Measurements from ENCODE around the gene SH2D5. TPM values are rescaled to one million over a fixed set of nuclear protein-coding genes. Genes with fewer than 3 reads are reported as not detected.

Gene SH2D5
- polyA plus RNA-seq, 2 donors = 0.12 to 0.27 TPM

DNA sequence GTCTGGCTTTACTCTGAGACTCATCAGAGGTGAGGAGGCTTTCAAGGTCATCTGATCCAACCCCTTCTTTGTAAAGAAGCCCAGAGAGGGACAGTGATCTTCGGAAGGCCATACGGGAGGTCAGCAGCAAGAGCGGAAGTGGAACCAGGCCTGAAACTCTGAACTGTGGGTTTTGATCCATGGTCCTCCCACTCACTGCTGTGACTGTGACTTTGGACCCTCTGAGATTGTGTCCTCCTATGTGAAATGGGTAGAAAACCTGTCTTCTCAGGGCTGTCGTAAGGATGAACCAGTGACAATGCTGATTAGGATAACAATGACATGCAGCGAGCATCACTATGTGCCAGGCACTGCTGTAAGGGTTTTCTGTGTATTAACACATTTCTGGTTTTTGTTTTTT lies 61.6 kb downstream of the SH2D5 start:
- whole genome bisulfite sequencing, 2 donors = 93% methylated on average over 5 of the region's 5 CpGs
- H3K36me3 ChIP-seq (ENCODE audit: control insufficient read depth in 2 of 2, insufficient read depth in 2 of 2, low read length in 1 of 2) = no peaks in the 10 kb centered on the region
- H3K4me3 ChIP-seq (ENCODE audit: low read depth in 1 of 2, low read length in 2 of 2) = no peak overlapping the region

More for the DNA sequence above, 61.6 kb downstream of the SH2D5 start:
- Histone ChIP-seq H3K27me3 (ENCODE audit: control insufficient read depth in 1 of 2, insufficient read depth in 2 of 2, low read length in 2 of 2) (no peaks in the 10 kb centered on the region), H3K4me1 (ENCODE audit: control insufficient read depth in 2 of 2, insufficient read depth in 2 of 2, low read length in 1 of 2) (peaks cover 0 to 3% of the 10 kb centered on the region in 2 donors), H3K27ac (ENCODE audit: low read depth in 2 of 2, low read length in 1 of 2) (no peak overlapping the region), H3K9me3 (ENCODE audit: control insufficient read depth in 2 of 2, insufficient read depth in 1 of 2, low read depth in 1 of 2, low read length in 1 of 2) (no peaks in the 10 kb centered on the region)

Other genes starting within 250 kb of the SH2D5 start
- gene CAMK2N1, start 246.5 kb downstream of the SH2D5 start, polyA plus RNA-seq = 10 to 100 TPM; 11.2 to 44.7 TPM
- 10 to 100 TPM in 1 of 2 donors, 1 to 10 TPM in 1; 6.5 to 16.3 TPM for gene MUL1, start 224.6 kb downstream of the SH2D5 start, polyA plus RNA-seq
- under 1 TPM; 0.04 to 0.12 TPM for gene FAM43B, start 180.1 kb downstream of the SH2D5 start, polyA plus RNA-seq
- gene CDA, start 143.6 kb downstream of the SH2D5 start, polyA plus RNA-seq = 100 to 1,000 TPM; 107 to 110 TPM
- 10 to 100 TPM; 52.0 to 61.2 TPM for gene PINK1, start 99.2 kb downstream of the SH2D5 start, polyA plus RNA-seq
- gene DDOST, start 71.3 kb downstream of the SH2D5 start, polyA plus RNA-seq = 100 to 1,000 TPM in 1 of 2 donors, 10 to 100 TPM in 1; 73.2 to 126 TPM
- gene KIF17, start 14.7 kb downstream of the SH2D5 start, polyA plus RNA-seq = under 1 TPM; 0.45 to 0.48 TPM
- gene HP1BP3, start 54.6 kb upstream of the SH2D5 start, polyA plus RNA-seq = 10 to 100 TPM; 66.3 to 85.1 TPM

Measured in esophagus (tissue), 2 donors.